GM12878 (cell line): ENCODE results near the gene MBNL1. TPM values are rescaled to one million over a fixed set of nuclear protein-coding genes. Genes with fewer than 3 reads are reported as not detected.

Source experiments
- ATAC-seq: fragments of 200-7000 bp; cut with Tn5 transposase; 3 replicates; pipeline ENCODE4 v1.9.1; 2020; ENCODE audit warnings: mild to moderate bottlenecking, moderate library complexity
- BruUV-seq: library from RNA; stranded (reverse); fragments of 400-500 nt; replicated peaks from 2 replicates; lab custom pipeline; 2021; lab: Mats Ljungman, UMichigan
- CTCF ChIA-PET: fragments of 300-600 bp; sonication (Branson Sonifier 250); formaldehyde crosslinking; extraction: SDS; loops from one replicate; lab custom pipeline; 2021; ENCODE audit warnings: inconsistent platforms; lab: Yijun Ruan, JAX
- POLR2A ChIA-PET: fragments of 350-600 bp; formaldehyde crosslinking; extraction: SDS; loops from one replicate; lab custom pipeline; 2021; ENCODE audit warnings: inconsistent platforms; lab: Charles Lee
- RAD21 ChIA-PET: fragments of 300-600 bp; sonication (Branson Sonifier 250); formaldehyde crosslinking; loops from one replicate; lab custom pipeline; 2023; ENCODE audit warnings: antibody characterized with exemption; ENCODE audit not compliant: unreplicated experiment; lab: Charles Lee
- SMC1A ChIA-PET: fragments of 300-600 bp; sonication (Branson Sonifier 250); formaldehyde crosslinking; loops from one replicate; lab custom pipeline; 2023; ENCODE audit not compliant: unreplicated experiment, uncharacterized antibody; lab: Charles Lee
- DNase-seq: peaks from one replicate; pipeline ENCODE4 v3.0.0-alpha.2; 2011; ENCODE audit warnings: low read depth, low spot score
- FAIRE-seq: peaks from 3 replicates; lab custom pipeline; 2011; peaks lifted over from hg19 to GRCh38; lab: Jason Lieb, UNC
- H2AFZ ChIP-seq: 2 replicates; pipeline ENCODE4 v1.6.0; 2011; ENCODE audit warnings: low read depth, low read length, control low read depth; ENCODE audit not compliant: control insufficient read depth
- H3K27ac ChIP-seq: 2 replicates; pipeline ENCODE4 v1.5.1; 2011; ENCODE audit warnings: control low read depth; ENCODE audit not compliant: control insufficient read depth, insufficient read depth
- H3K27me3 ChIP-seq, 2 experiments: replicated peaks in 1 of 2; 2 replicates each; pipeline versions ENCODE4 v1.6.0 to v1.6.1; 2011; ENCODE audit warnings: low read length in 1 of 2; ENCODE audit not compliant: control insufficient read depth in 2 of 2, insufficient read depth in 2 of 2
- H3K36me3 ChIP-seq, 2 experiments: 2 replicates each; pipeline ENCODE4 v1.5.1; 2011; ENCODE audit warnings: low read length in 1 of 2; ENCODE audit not compliant: control insufficient read depth in 2 of 2, insufficient read depth in 2 of 2
- H3K4me1 ChIP-seq: 2 replicates; pipeline ENCODE4 v1.6.1; 2011; ENCODE audit warnings: mild to moderate bottlenecking, low read length, moderate library complexity, mixed read lengths; ENCODE audit not compliant: control insufficient read depth, insufficient read depth
- H3K4me2 ChIP-seq: 2 replicates; pipeline ENCODE4 v1.6.0; 2011; ENCODE audit warnings: control low read depth; ENCODE audit not compliant: control insufficient read depth, insufficient read depth
- H3K4me3 ChIP-seq: fragments of 200-600 bp; sonication (generic); 2 replicates; pipeline ENCODE4 v1.5.1; 2016
- H3K79me2 ChIP-seq: 2 replicates; pipeline ENCODE4 v1.6.0; 2011; ENCODE audit warnings: low read length; ENCODE audit not compliant: control insufficient read depth, insufficient read depth
- H3K9ac ChIP-seq: 2 replicates; pipeline ENCODE4 v1.8.0; 2011; ENCODE audit warnings: low read length, control low read depth, mixed read lengths; ENCODE audit not compliant: control insufficient read depth, insufficient read depth
- H3K9me3 ChIP-seq: replicated peaks from 3 replicates; pipeline ENCODE4 v1.5.1; 2011; ENCODE audit warnings: mild to moderate bottlenecking, low read length; ENCODE audit not compliant: control insufficient read depth, insufficient read depth
- H4K20me1 ChIP-seq: 2 replicates; pipeline ENCODE4 v1.6.0; 2011; ENCODE audit not compliant: control insufficient read depth, insufficient read depth
- BMI1 ChIP-seq: fragments of 450-650 bp; IDR thresholded peaks from 2 replicates; pipeline ENCODE4 v1.6.1; 2016; ENCODE audit warnings: mild to moderate bottlenecking, moderate library complexity, borderline replicate concordance
- GABPA ChIP-seq: IDR thresholded peaks from 2 replicates; pipeline ENCODE4 v1.6.1; 2014; ENCODE audit warnings: antibody characterized with exemption, low read depth, mild to moderate bottlenecking, inconsistent platforms
- HCFC1 ChIP-seq: fragments of 150-350 bp; IDR thresholded peaks from 2 replicates; pipeline ENCODE4 v1.6.1; 2014; ENCODE audit warnings: low read length
- IRF4 ChIP-seq: IDR thresholded peaks from 2 replicates; pipeline ENCODE4 v1.6.1; 2011; ENCODE audit warnings: low read depth, low read length
- KDM1A ChIP-seq: fragments of 200-600 bp; sonication (generic); IDR thresholded peaks from 2 replicates; pipeline ENCODE4 v1.6.1; 2016; ENCODE audit warnings: borderline replicate concordance
- NFYB ChIP-seq: IDR thresholded peaks from 2 replicates; pipeline ENCODE4 v1.6.1; 2011; ENCODE audit warnings: low read depth, mild to moderate bottlenecking, low read length, improper control_type of control experiment, moderate library complexity; ENCODE audit not compliant: insufficient read depth
- NRF1 ChIP-seq: conservative IDR thresholded peaks from 2 replicates; pipeline ENCODE4 v1.6.1; 2011; ENCODE audit warnings: mild to moderate bottlenecking, low read depth, low read length, improper control_type of control experiment
- POLR2AphosphoS2 ChIP-seq: IDR thresholded peaks from 2 replicates; pipeline ENCODE4 v1.6.1; 2011; ENCODE audit warnings: low read depth, mild to moderate bottlenecking, low read length, improper control_type of control experiment, moderate library complexity
- SREBF2 ChIP-seq: IDR thresholded peaks from 2 replicates; pipeline ENCODE4 v1.6.1; 2012; ENCODE audit warnings: mild to moderate bottlenecking, low read length
- WGBS: methylation state at CpG from one replicate; pipeline ENCODE4 v1.1.6; 2016; ENCODE audit warnings: low lambda C conversion rate; ENCODE audit not compliant: insufficient replicate concordance, insufficient coverage; ENCODE audit errors: missing lambda C conversion rate; 5-methylcytosine and 5-hydroxymethylcytosine counted together
- in situ Hi-C: fragments of 300-500 bp; cut with MboI; formaldehyde crosslinking; loops from 9 replicates; pipeline ENCODE4 v1.14.3; 2018; ENCODE audit warnings: mixed read lengths
- intact Hi-C: fragments of 100-400 bp; cut with micrococcal nuclease; formaldehyde crosslinking; loops from one replicate; pipeline ENCODE4 v1.14.2; 2022; ENCODE audit not compliant: unreplicated experiment
- polyA plus RNA-seq, 11 experiments: library from polyadenylated mRNA; depleted of rRNA in 4 of 11; unstranded in 6 of 11; stranded (reverse) in 5 of 11; fragments of >200 nt; fragmentation: Nextera tagmentation in 4 of 11; fragmentation: Illumina TruSeq in 1 of 11; extraction: Ambion mirVana in 4 of 11; extraction: Trizol in 1 of 11; gene quantifications; 1 replicate in 1 of 11; 2 replicates in 10 of 11; pipeline versions ENCODE4 v1.2.1 to v1.2.3, GENCODE V29; 2011 to 2016; ENCODE audit warnings: inconsistent platforms in 2 of 11, missing spikeins in 2 of 11, low read depth in 1 of 11
- total RNA-seq, 4 experiments: library from RNA; depleted of rRNA in 3 of 4; stranded (reverse); fragments of >200 nt in 3 of 4; fragmentation: Illumina TruSeq in 1 of 4; extraction: Trizol in 1 of 4; gene quantifications; 2 replicates each; pipeline versions ENCODE4 v1.2.1 to v1.2.3, GENCODE V29; 2013 to 2021
- TF ChIP-seq, protein P1 (sequence below), 3 experiments: IDR thresholded peaks in 2 of 3; conservative IDR thresholded peaks in 1 of 3; 2 replicates each; pipeline ENCODE4 v1.5.1; 2011; ENCODE audit warnings: low read depth in 3 of 3, low read length in 3 of 3, mild to moderate bottlenecking in 3 of 3, control low read depth in 2 of 3, moderate library complexity in 2 of 3, inconsistent platforms in 1 of 3, mixed read lengths in 1 of 3; ENCODE audit not compliant: control insufficient read depth in 2 of 3, insufficient read depth in 1 of 3; ENCODE audit errors: extremely low read depth in 1 of 3

MBNL1 gene
- total and polyA plus RNA-seq, 10 of the 15 experiments (the other 5 are each of a cell fraction or from before 2014, with no cell fraction given) = 59.6 to 337 (median 143) TPM

DNA sequence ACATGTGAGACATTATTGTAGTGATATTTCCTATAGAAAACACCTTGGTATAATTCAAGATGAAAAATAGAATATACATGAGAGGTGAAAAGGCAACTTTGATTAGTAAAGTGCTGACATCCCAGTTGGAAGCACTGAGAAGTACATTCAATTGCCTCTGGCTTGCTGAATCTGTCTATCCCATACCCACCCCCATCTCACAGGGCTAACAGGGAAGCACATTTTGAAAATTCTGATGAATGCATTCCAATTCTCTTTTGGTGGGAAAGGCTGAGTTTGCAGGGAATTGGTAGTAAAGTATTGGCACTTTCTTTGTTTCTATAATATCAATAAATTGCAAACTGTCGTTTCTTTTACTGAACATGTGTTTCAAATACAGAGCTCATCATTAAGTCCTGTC is 122.9 kb downstream of the MBNL1 start:
- no peak overlapping the region for H3K9ac ChIP-seq
- H3K4me1 ChIP-seq = no peaks in the 10 kb centered on the region
- no TSS peak for BruUV-seq
- POLR2A ChIA-PET = interaction anchor here (0.6 kb wide), 1 partner anchor 119 kb away, joined by 3 read pairs; no protein-coding TSS in a partner anchor
- RAD21 ChIA-PET = interaction anchor here (1.4 to 2.3 kb wide), 2 partner anchors 10 to 14 kb away, joined by 3 to 8 read pairs; no protein-coding TSS in a partner anchor
- ATAC-seq (no peak), DNase-seq (no peak), FAIRE-seq (no peak)
- CTCF ChIA-PET = interaction anchor here (0.6 to 1.8 kb wide), 3 partner anchors 9 to 1446 kb away, joined by 4 to 10 read pairs (median 9); no protein-coding TSS in a partner anchor
- peaks cover 70% of the 10 kb centered on the region for H3K79me2 ChIP-seq
- H3K27me3 ChIP-seq = no peaks in the 10 kb centered on the region
- no peak overlapping the region for H3K4me3 ChIP-seq
- no peak overlapping the region for H3K4me2 ChIP-seq
- in situ Hi-C loops = no loop called here
- peaks cover 2 to 25% of the 10 kb centered on the region in 2 experiments; a peak in 3 of 4 replicates for H3K36me3 ChIP-seq
- SMC1A ChIA-PET = interaction anchor here (0.5 to 4.6 kb wide), 7 partner anchors 9 to 208 kb away, joined by 3 to 38 read pairs (median 3); no protein-coding TSS in a partner anchor
- 87% methylated on average over 1 of the region's 1 CpG for WGBS
- H3K9me3 ChIP-seq = no peaks in the 10 kb centered on the region; the same call in 1 of the 3 replicates
- H3K27ac ChIP-seq = no peak overlapping the region
- intact Hi-C loops = no loop called here
- H4K20me1 ChIP-seq = peaks cover 3% of the 10 kb centered on the region; the same call in 1 of the 2 replicates
- TF ChIP-seq POLR2AphosphoS2 = no peak
- no peak for TF ChIP-seq NRF1
- TF ChIP-seq NFYB = no peak
- no peak for TF ChIP-seq IRF4
- TF ChIP-seq SREBF2 = no peak
- no peak for TF ChIP-seq KDM1A
- no peak for TF ChIP-seq GABPA
- TF ChIP-seq HCFC1 = no peak
- TF ChIP-seq, protein P1, sequence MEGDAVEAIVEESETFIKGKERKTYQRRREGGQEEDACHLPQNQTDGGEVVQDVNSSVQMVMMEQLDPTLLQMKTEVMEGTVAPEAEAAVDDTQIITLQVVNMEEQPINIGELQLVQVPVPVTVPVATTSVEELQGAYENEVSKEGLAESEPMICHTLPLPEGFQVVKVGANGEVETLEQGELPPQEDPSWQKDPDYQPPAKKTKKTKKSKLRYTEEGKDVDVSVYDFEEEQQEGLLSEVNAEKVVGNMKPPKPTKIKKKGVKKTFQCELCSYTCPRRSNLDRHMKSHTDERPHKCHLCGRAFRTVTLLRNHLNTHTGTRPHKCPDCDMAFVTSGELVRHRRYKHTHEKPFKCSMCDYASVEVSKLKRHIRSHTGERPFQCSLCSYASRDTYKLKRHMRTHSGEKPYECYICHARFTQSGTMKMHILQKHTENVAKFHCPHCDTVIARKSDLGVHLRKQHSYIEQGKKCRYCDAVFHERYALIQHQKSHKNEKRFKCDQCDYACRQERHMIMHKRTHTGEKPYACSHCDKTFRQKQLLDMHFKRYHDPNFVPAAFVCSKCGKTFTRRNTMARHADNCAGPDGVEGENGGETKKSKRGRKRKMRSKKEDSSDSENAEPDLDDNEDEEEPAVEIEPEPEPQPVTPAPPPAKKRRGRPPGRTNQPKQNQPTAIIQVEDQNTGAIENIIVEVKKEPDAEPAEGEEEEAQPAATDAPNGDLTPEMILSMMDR (IDR thresholded peaks at IDR 0.05 in 2 of 3, conservative IDR thresholded peaks at IDR 0.05 in 1 of 3; ENCODE audit: control insufficient read depth in 2 of 3, extremely low read depth in 1 of 3, insufficient read depth in 1 of 3, low read depth in 3 of 3, low read length in 3 of 3) = no peak
- no peak for TF ChIP-seq BMI1
- no peak overlapping the region for H2AFZ ChIP-seq
